ENCODE measurements around the gene MRPL21.
"Not testable (repeated sequence)": the region's sequence is repeated elsewhere in the genome, so short reads cannot be mapped to it uniquely, and the experiment has no call there.

MRPL21 gene

GRCh38 chr11:68908273-68908672, 4.6 kb upstream of the MRPL21 start:
- no peak for DNase-seq

GRCh38 chr11:68905421-68906360, 2.1 kb upstream of the MRPL21 start:
- no peak for DNase-seq

GRCh38 chr11:68904248-68904847, 716 bp upstream of the MRPL21 start:
- DNase-seq, result peak in 2 of 6 experiments; percentile 2 to 51

GRCh38 chr11:68900835-68901381, 2.7 kb downstream of the MRPL21 start:
- DNase-seq, result no peak

GRCh38 chr11:68897441-68897840, 6.2 kb downstream of the MRPL21 start:
- no peak for DNase-seq

- no peak for DNase-seq
Observed at GRCh38 chr11:68896171-68896959, 7.3 kb downstream of the MRPL21 start.

GRCh38 chr11:68893282-68893681, 10.3 kb downstream of the MRPL21 start:
- DNase-seq, result no peak

GRCh38 chr11:68892576-68892975, 11.1 kb downstream of the MRPL21 start:
- no peak for DNase-seq

GRCh38 chr11:68891351-68891948, 12.2 kb downstream of the MRPL21 start:
- DNase-seq, result no peak

GRCh38 chr11:68890490-68891231, 13.0 kb downstream of the MRPL21 start:
- DNase-seq, result no peak

- no peak for DNase-seq
Observed at GRCh38 chr11:68889948-68890446, 13.6 kb downstream of the MRPL21 start.

GRCh38 chr11:68884827-68885226, 18.8 kb downstream of the MRPL21 start:
- not testable (repeated sequence) for DNase-seq

- DNase-seq, result no peak
Observed at GRCh38 chr11:68882391-68882790, 21.2 kb downstream of the MRPL21 start.

GRCh38 chr11:68881320-68881719, 22.3 kb downstream of the MRPL21 start:
- DNase-seq, result no peak

- DNase-seq, result no peak
Observed at GRCh38 chr11:68880851-68881250, 22.8 kb downstream of the MRPL21 start.

GRCh38 chr11:68878022-68878421, 25.6 kb downstream of the MRPL21 start:
- DNase-seq, result no peak

GRCh38 chr11:68872216-68873003, 31.2 kb downstream of the MRPL21 start:
- DNase-seq, result no peak

GRCh38 chr11:68870470-68870869, 33.2 kb downstream of the MRPL21 start:
- DNase-seq, result no peak

GRCh38 chr11:68868221-68868835, 35.3 kb downstream of the MRPL21 start:
- no peak for DNase-seq

- no peak for DNase-seq
Observed at GRCh38 chr11:68867066-68867465, 36.6 kb downstream of the MRPL21 start.

Data from stimulated activated naive CD4-positive, alpha-beta T cell (primary cell).